ENCODE results near the gene PKIG. TPM values are rescaled to one million over a fixed set of nuclear protein-coding genes. Genes with fewer than 3 reads are reported as not detected.

PKIG gene
- total and polyA plus RNA-seq, 2 donors (not counting 3 experiments of a cell fraction or from before 2014, with no cell fraction given) = 135 to 167 TPM

GRCh38 chr20:44637522-44638372 is 55.4 kb downstream of the PKIG start:
- CTCF ChIA-PET = interaction anchor here (1.5 kb wide), 1 partner anchor 48 kb away, joined by 4 read pairs; no protein-coding TSS in a partner anchor
- Histone ChIP-seq H2AFZ (ENCODE audit: low read depth, low read length) (no peak overlapping the region), H3K36me3 (ENCODE audit: control insufficient read depth in 2 of 2, extremely low read depth in 1 of 2, insufficient read depth in 2 of 2, low read length in 2 of 2) (peaks cover 0 to 2% of the 10 kb centered on the region in 2 experiments), H3K4me1 (ENCODE audit: control insufficient read depth, extremely low read depth, insufficient read depth, low read length) (peaks cover 12% of the 10 kb centered on the region), H3K9me1 (replicated peaks; ENCODE audit: control insufficient read depth, extremely low read depth, insufficient read depth, low read length) (no peaks in the 10 kb centered on the region), H4K20me1 (replicated peaks; ENCODE audit: control insufficient read depth, extremely low read depth, insufficient read depth, low read length) (no peaks in the 10 kb centered on the region), H3K79me2 (ENCODE audit: control insufficient read depth, insufficient read depth, low read length) (no peaks in the 10 kb centered on the region), H3K9ac (replicated peaks; ENCODE audit: extremely low read depth, insufficient read depth, low read length) (no peak overlapping the region), H3K4me3 (replicated peaks in 1 of 3; ENCODE audit: insufficient read depth in 1 of 3, low read depth in 1 of 3, low read length in 3 of 3) (no peak overlapping the region), H3K9me3 (replicated peaks; ENCODE audit: control insufficient read depth, insufficient read depth, low read length) (no peaks in the 10 kb centered on the region), H3K27ac (ENCODE audit: insufficient read depth, low read depth, low read length) (no peak overlapping the region), H3K27me3 (ENCODE audit: control insufficient read depth in 2 of 2, insufficient read depth in 2 of 2, low read length in 2 of 2) (no peaks in the 10 kb centered on the region), H3K4me2 (ENCODE audit: insufficient read depth, low read length) (no peak overlapping the region)
- DNase-seq (ENCODE audit: low read depth, low spot score) = no peak
- intact Hi-C loops (cut with micrococcal nuclease) = no loop called here
- no peak for FAIRE-seq
- TF ChIP-seq POLR2AphosphoS5 (IDR thresholded peaks at IDR 0.05; ENCODE audit: insufficient read depth, low read depth, low read length) (no peak), POLR2A (IDR thresholded peaks at IDR 0.05; ENCODE audit: low read depth, low read length) (no peak)
- POLR2A ChIA-PET = interaction anchor here (0.6 kb wide), 1 partner anchor 914 kb away, joined by 3 read pairs; no protein-coding TSS in a partner anchor
- BruUV-seq (replicated peaks) = no TSS peak
- dilution Hi-C loops (cut with MboI; ENCODE audit: extremely low pct_ligation_motif_present, low sequenced_read_pairs) = no loop called here

- DNase-seq (ENCODE audit: low read depth, low spot score) (no peak), FAIRE-seq (no peak)
- H3K4me3 ChIP-seq (replicated peaks in 1 of 3; ENCODE audit: insufficient read depth in 1 of 3, low read depth in 1 of 3, low read length in 3 of 3) = no peak overlapping the region
- dilution Hi-C loops (cut with MboI; ENCODE audit: extremely low pct_ligation_motif_present, low sequenced_read_pairs) = no loop called here
- H3K9ac ChIP-seq (replicated peaks; ENCODE audit: extremely low read depth, insufficient read depth, low read length) = no peak overlapping the region
- H3K36me3 ChIP-seq (ENCODE audit: control insufficient read depth in 2 of 2, extremely low read depth in 1 of 2, insufficient read depth in 2 of 2, low read length in 2 of 2) = no peaks in the 10 kb centered on the region
- no peaks in the 10 kb centered on the region for H3K9me3 ChIP-seq (replicated peaks; ENCODE audit: control insufficient read depth, insufficient read depth, low read length)
- H3K4me2 ChIP-seq (ENCODE audit: insufficient read depth, low read length) = no peak overlapping the region
- no peaks in the 10 kb centered on the region for H3K27me3 ChIP-seq (ENCODE audit: control insufficient read depth in 2 of 2, insufficient read depth in 2 of 2, low read length in 2 of 2)
- no peaks in the 10 kb centered on the region for H3K79me2 ChIP-seq (ENCODE audit: control insufficient read depth, insufficient read depth, low read length)
- POLR2A ChIA-PET = no interaction called here
- CTCF ChIA-PET = no interaction called here
- intact Hi-C loops (cut with micrococcal nuclease) = no loop called here
- BruUV-seq (replicated peaks) = no TSS peak
- TF ChIP-seq POLR2AphosphoS5 (IDR thresholded peaks at IDR 0.05; ENCODE audit: insufficient read depth, low read depth, low read length) = no peak
- TF ChIP-seq MYC (IDR thresholded peaks at IDR 0.05; ENCODE audit: low read depth, low read length) = no peak
- no peak for TF ChIP-seq POLR2A (IDR thresholded peaks at IDR 0.05; ENCODE audit: low read depth, low read length)
- TF ChIP-seq MAX (IDR thresholded peaks at IDR 0.05; ENCODE audit: insufficient read depth, insufficient read length) = no peak
- no peak for TF ChIP-seq EZH2 (IDR thresholded peaks at IDR 0.05; ENCODE audit: borderline replicate concordance, low read depth, low read length, severe bottlenecking)
- TF ChIP-seq FOS (IDR thresholded peaks at IDR 0.05; ENCODE audit: borderline replicate concordance, insufficient read depth, low read length) = no peak
- TF ChIP-seq JUN (IDR thresholded peaks at IDR 0.05; ENCODE audit: borderline replicate concordance, insufficient read depth, insufficient read length, low read depth) = no peak
- TF ChIP-seq GATA2 (IDR thresholded peaks at IDR 0.05; ENCODE audit: insufficient read depth, insufficient read length, low read depth, low read length) = no peak
- no peak for TF ChIP-seq CTCF (IDR thresholded peaks at IDR 0.05; ENCODE audit: extremely low read depth in 1 of 2, insufficient read depth in 1 of 2, low read depth in 1 of 2, low read length in 2 of 2)
- H3K4me1 ChIP-seq (ENCODE audit: control insufficient read depth, extremely low read depth, insufficient read depth, low read length) = peaks cover 34% of the 10 kb centered on the region
- no peak overlapping the region for H3K27ac ChIP-seq (ENCODE audit: insufficient read depth, low read depth, low read length)
- H2AFZ ChIP-seq (ENCODE audit: low read depth, low read length) = no peak overlapping the region
- no peaks in the 10 kb centered on the region for H4K20me1 ChIP-seq (replicated peaks; ENCODE audit: control insufficient read depth, extremely low read depth, insufficient read depth, low read length)
- H3K9me1 ChIP-seq (replicated peaks; ENCODE audit: control insufficient read depth, extremely low read depth, insufficient read depth, low read length) = no peaks in the 10 kb centered on the region
Measured at GRCh38 chr20:44640522-44640921, 58.1 kb downstream of the PKIG start.
